Measurements from ENCODE around the gene MCMBP.

Gene MCMBP

DNA sequence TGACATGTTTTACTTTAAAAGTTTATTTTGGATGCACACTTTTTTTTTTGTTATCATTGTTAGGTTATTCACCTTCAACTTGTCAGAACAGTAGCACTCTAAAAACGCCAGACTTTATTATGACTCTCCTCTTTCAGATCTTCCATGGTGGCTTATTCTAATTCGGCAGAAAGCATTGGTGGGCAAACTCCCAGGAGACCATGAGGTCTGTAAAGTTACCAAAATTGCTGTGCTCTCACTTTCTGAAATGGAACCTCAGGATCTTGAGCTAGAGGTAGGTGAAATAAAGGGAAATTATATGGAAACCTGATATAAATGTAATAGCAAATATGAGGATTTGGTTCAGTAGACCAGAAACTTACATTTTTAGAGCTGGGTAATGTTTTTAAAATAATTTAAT, 91.1 kb downstream of the MCMBP start:
- no peak for FAIRE-seq

DNA sequence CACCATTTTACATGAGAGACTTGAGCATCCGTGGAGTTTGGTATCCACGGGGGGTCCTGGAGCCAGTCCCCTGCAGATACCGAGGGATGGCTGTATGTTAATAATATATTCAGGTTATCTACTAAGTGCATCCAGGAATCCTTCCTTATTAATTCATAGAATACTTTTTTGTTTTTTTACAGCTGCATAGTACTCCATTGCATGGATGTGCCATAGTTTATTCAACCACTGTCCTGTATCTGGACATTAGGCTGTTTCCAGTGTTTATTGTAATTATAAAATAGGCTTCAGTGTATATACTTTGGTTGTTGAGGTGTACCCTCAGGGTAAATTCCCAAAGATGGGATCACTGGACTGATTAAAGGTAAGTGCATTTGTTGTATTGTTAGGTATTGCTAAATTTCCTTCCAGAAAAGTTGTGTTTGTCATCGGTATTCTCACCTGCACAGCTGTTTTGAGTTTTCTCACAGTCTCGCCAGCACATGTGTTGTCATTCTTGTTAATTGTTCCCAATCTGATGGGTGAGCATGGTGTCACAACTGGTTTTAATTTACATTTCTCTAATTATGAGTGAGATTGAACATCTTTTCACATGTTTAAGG, 91.7 kb downstream of the MCMBP start:
- no peak for FAIRE-seq

Data from islet of Langerhans (tissue), 1 donor.